H1 (cell line): ENCODE results near the gene TNIP1. TPM values are rescaled to one million over a fixed set of nuclear protein-coding genes. Genes with fewer than 3 reads are reported as not detected.

Experiments used
- CTCF ChIA-PET: fragments of 300-600 bp; sonication (Branson Sonifier 250); formaldehyde crosslinking; loops from one replicate; lab custom pipeline; 2021; ENCODE audit not compliant: partially characterized antibody; lab: Charles Lee
- POLR2A ChIA-PET: fragments of 300-600 bp; sonication (Branson Sonifier 250); formaldehyde crosslinking; loops from one replicate; lab custom pipeline; 2021; ENCODE audit warnings: inconsistent platforms; ENCODE audit not compliant: partially characterized antibody; lab: Charles Lee
- DNase-seq, 2 experiments: peaks; one replicate each; pipeline versions ENCODE4 v3.0.0 to v3.0.0-alpha.2; 2010 to 2022; ENCODE audit warnings: low spot score in 2 of 2, low read depth in 1 of 2, mixed read lengths in 1 of 2
- FAIRE-seq: peaks from 2 replicates; lab custom pipeline; 2011; peaks lifted over from hg19 to GRCh38; lab: Jason Lieb, UNC
- H2AFZ ChIP-seq: 2 replicates; pipeline ENCODE4 v1.8.1; 2012; ENCODE audit warnings: low read length, inconsistent platforms
- H2AK5ac ChIP-seq: 2 replicates; pipeline ENCODE4 v1.6.1; 2013; ENCODE audit warnings: low read depth, low read length
- H2BK120ac ChIP-seq: replicated peaks from 2 replicates; pipeline ENCODE3; 2013; ENCODE audit warnings: low read depth, low read length, inconsistent platforms
- H2BK12ac ChIP-seq: 2 replicates; pipeline ENCODE4 v1.6.1; 2013; ENCODE audit warnings: low read depth, low read length
- H2BK15ac ChIP-seq: 2 replicates; pipeline ENCODE4 v1.6.1; 2013; ENCODE audit warnings: low read length
- H2BK20ac ChIP-seq: 2 replicates; pipeline ENCODE4 v1.6.1; 2013; ENCODE audit warnings: low read length
- H2BK5ac ChIP-seq: 2 replicates; pipeline ENCODE4 v1.6.1; 2013; ENCODE audit warnings: low read depth, low read length
- H3K14ac ChIP-seq: 2 replicates; pipeline ENCODE4 v1.6.1; 2013; ENCODE audit warnings: inconsistent platforms; ENCODE audit not compliant: insufficient read length
- H3K18ac ChIP-seq: 2 replicates; pipeline ENCODE4 v1.6.1; 2013; ENCODE audit warnings: low read length; ENCODE audit errors: extremely low read depth
- H3K23ac ChIP-seq: 2 replicates; pipeline ENCODE4 v1.6.1; 2013; ENCODE audit warnings: inconsistent platforms; ENCODE audit not compliant: insufficient read length
- H3K23me2 ChIP-seq: 2 replicates; pipeline ENCODE4 v1.6.1; 2013; ENCODE audit warnings: low read depth, low read length
- H3K27ac ChIP-seq: 2 replicates; pipeline ENCODE4 v1.6.1; 2011; ENCODE audit warnings: low read depth, low read length, inconsistent platforms
- H3K27me3 ChIP-seq, 4 experiments: replicated peaks in 1 of 4; 1 replicate in 1 of 4; 2 replicates in 3 of 4; pipeline versions ENCODE4 v1.6.1 to v1.8.1; 2011 to 2013; ENCODE audit warnings: low read length in 3 of 4, mild to moderate bottlenecking in 3 of 4, inconsistent platforms in 2 of 4, mixed read lengths in 2 of 4, moderate library complexity in 1 of 4; ENCODE audit not compliant: control insufficient read depth in 3 of 4, insufficient read depth in 3 of 4; ENCODE audit errors: extremely low read depth in 1 of 4
- H3K36me3 ChIP-seq, 4 experiments: 2 replicates each; pipeline versions ENCODE4 v1.6.1 to v1.8.1; 2011 to 2013; ENCODE audit warnings: mild to moderate bottlenecking in 4 of 4, low read length in 3 of 4, moderate library complexity in 2 of 4, control low read depth in 1 of 4, inconsistent platforms in 1 of 4; ENCODE audit not compliant: insufficient read depth in 4 of 4, control insufficient read depth in 2 of 4
- H3K4ac ChIP-seq: replicated peaks from 2 replicates; pipeline ENCODE3; 2013; ENCODE audit warnings: low read length, low read depth, mixed read lengths, inconsistent platforms; ENCODE audit not compliant: insufficient read length
- H3K4me1 ChIP-seq, 4 experiments: replicated peaks in 1 of 4; 1 replicate in 1 of 4; 2 replicates in 3 of 4; pipeline versions ENCODE4 v1.6.1 to v1.8.1; 2011 to 2013; ENCODE audit warnings: low read length in 3 of 4, inconsistent platforms in 2 of 4, mixed read lengths in 1 of 4; ENCODE audit not compliant: insufficient read depth in 4 of 4, control insufficient read depth in 3 of 4
- H3K4me2 ChIP-seq, 2 experiments: 2 replicates each; pipeline versions ENCODE4 v1.6.1 to v1.8.1; 2011 to 2013; ENCODE audit warnings: low read depth in 2 of 2, low read length in 2 of 2, control low read depth in 1 of 2, inconsistent platforms in 1 of 2, mild to moderate bottlenecking in 1 of 2; ENCODE audit not compliant: insufficient read depth in 1 of 2
- H3K4me3 ChIP-seq, 4 experiments: fragments of 200-600, 300-600 bp in 1 of 4; sonication (generic), shearing (Covaris generic), sonication (Bioruptor Twin) in 1 of 4; 2 replicates each; pipeline versions ENCODE4 v1.5.1 to v1.8.1; 2011 to 2016; ENCODE audit warnings: low read length in 4 of 4, low read depth in 3 of 4, control low read depth in 2 of 4, inconsistent platforms in 2 of 4, mild to moderate bottlenecking in 2 of 4, mixed read lengths in 1 of 4, moderate library complexity in 1 of 4; ENCODE audit not compliant: insufficient read depth in 2 of 4; ENCODE audit errors: extremely low read depth in 1 of 4
- H3K56ac ChIP-seq: replicated peaks from 2 replicates; pipeline ENCODE3; 2013; ENCODE audit warnings: low read depth, mild to moderate bottlenecking, mixed read lengths, low read length, inconsistent platforms; ENCODE audit not compliant: insufficient read length
- H3K79me1 ChIP-seq: 2 replicates; pipeline ENCODE4 v1.6.1; 2013; ENCODE audit warnings: low read depth, low read length, control low read depth
- H3K79me2 ChIP-seq, 2 experiments: 2 replicates each; pipeline versions ENCODE4 v1.6.1 to v1.8.1; 2012 to 2013; ENCODE audit warnings: low read length in 2 of 2, mild to moderate bottlenecking in 2 of 2, inconsistent platforms in 1 of 2; ENCODE audit not compliant: insufficient read depth in 2 of 2, control insufficient read depth in 1 of 2
- H3K9ac ChIP-seq, 4 experiments: replicated peaks in 1 of 4; 1 replicate in 1 of 4; 2 replicates in 3 of 4; pipeline versions ENCODE4 v1.6.1 to v1.8.1; 2011 to 2013; ENCODE audit warnings: low read depth in 3 of 4, low read length in 3 of 4, control low read depth in 2 of 4, mild to moderate bottlenecking in 2 of 4, moderate library complexity in 2 of 4, inconsistent platforms in 1 of 4; ENCODE audit errors: extremely low read depth in 1 of 4
- H3K9me3 ChIP-seq, 2 experiments: 2 replicates each; pipeline versions ENCODE4 v1.6.1 to v1.8.1; 2012 to 2013; ENCODE audit warnings: mild to moderate bottlenecking in 2 of 2, moderate library complexity in 2 of 2, control low read depth in 1 of 2, inconsistent platforms in 1 of 2, low read depth in 1 of 2, low read length in 1 of 2, mixed read lengths in 1 of 2; ENCODE audit not compliant: insufficient read depth in 2 of 2
- H4K20me1 ChIP-seq, 2 experiments: replicated peaks in 1 of 2; 2 replicates each; pipeline versions ENCODE3 to v1.8.1; 2011 to 2013; ENCODE audit warnings: inconsistent platforms in 2 of 2, low read length in 2 of 2, mild to moderate bottlenecking in 1 of 2; ENCODE audit not compliant: insufficient read depth in 2 of 2, control insufficient read depth in 1 of 2
- H4K5ac ChIP-seq: 2 replicates; pipeline ENCODE4 v1.6.1; 2013; ENCODE audit warnings: low read length, low read depth, mixed read lengths, inconsistent platforms; ENCODE audit not compliant: insufficient read length
- H4K8ac ChIP-seq: 2 replicates; pipeline ENCODE4 v1.8.0; 2013; ENCODE audit warnings: mild to moderate bottlenecking, moderate library complexity, low read length, inconsistent platforms; ENCODE audit not compliant: insufficient read depth; ENCODE audit errors: extremely low read depth
- H4K91ac ChIP-seq: replicated peaks from 2 replicates; pipeline ENCODE3; 2013; ENCODE audit warnings: low read length, mixed read lengths, inconsistent platforms; ENCODE audit not compliant: insufficient read length
- KDM1A ChIP-seq: fragments of 200-600, 300-600 bp; sonication (generic); IDR thresholded peaks from 2 replicates; pipeline ENCODE4 v1.7.1; 2016; ENCODE audit warnings: mild to moderate bottlenecking, low read length, borderline replicate concordance
- POLR2AphosphoS5 ChIP-seq: IDR thresholded peaks from 2 replicates; pipeline ENCODE4 v1.6.1; 2011; ENCODE audit warnings: low read depth, low read length
- RFX5 ChIP-seq: IDR thresholded peaks from 2 replicates; pipeline ENCODE4 v1.6.1; 2011; ENCODE audit warnings: low read depth, low read length, improper control_type of control experiment, borderline replicate concordance
- SP1 ChIP-seq: IDR thresholded peaks from 2 replicates; pipeline ENCODE4 v1.6.1; 2011; ENCODE audit warnings: low read depth, low read length
- WGBS, 2 experiments: shearing (Covaris generic) in 1 of 2; methylation state at CpG; one replicate each; pipeline versions ENCODE4 v1.1.6 to v1.1.7; 2013 to 2015; ENCODE audit warnings: low lambda C conversion rate in 2 of 2, mixed read lengths in 2 of 2, inconsistent platforms in 1 of 2, low coverage in 1 of 2, missing lambda C conversion rate in 1 of 2; ENCODE audit not compliant: insufficient replicate concordance in 2 of 2, insufficient coverage in 1 of 2, insufficient read length in 1 of 2; ENCODE audit errors: extremely low coverage in 1 of 2, missing lambda C conversion rate in 1 of 2; 5-methylcytosine and 5-hydroxymethylcytosine counted together
- polyA plus RNA-seq, 7 experiments: library from polyadenylated mRNA; depleted of rRNA in 3 of 7; stranded (reverse) in 5 of 7; unstranded in 2 of 7; fragments of >200 nt in 5 of 7; fragments of 200-250 nt in 2 of 7; gene quantifications; 1 replicate in 5 of 7; 2 replicates in 1 of 7; 4 replicates in 1 of 7; pipeline versions ENCODE4 v1.2.1 to v1.2.3, GENCODE V29; 2011 to 2013; ENCODE audit warnings: missing spikeins in 2 of 7, mixed read lengths in 2 of 7
- total RNA-seq: library from RNA; stranded (reverse); fragmentation: NEBNext Ultra II Directional; extraction: Animal tissue kit (Norgen Biotek cat#: 25700); gene quantifications from 2 replicates; pipeline ENCODE4 v1.2.1, GENCODE V29; 2021
- TF ChIP-seq, protein P1 (sequence below): IDR thresholded peaks from 2 replicates; pipeline ENCODE4 v1.6.1; 2012; ENCODE audit warnings: inconsistent platforms

TNIP1 gene
- total and polyA plus RNA-seq, 2 of the 8 experiments (the other 6 are each of a cell fraction or from before 2014, with no cell fraction given): 14.2 to 31.9 TPM

- peaks cover 0 to 7% (median 0%) of the 10 kb centered on the region in 4 experiments; a peak in 3 of 8 replicates for H3K36me3 ChIP-seq
- no peak overlapping the region for H3K18ac ChIP-seq
- H2AFZ ChIP-seq: no peak overlapping the region
- H3K4me3 ChIP-seq: no peak overlapping the region
- peaks cover 4% of the 10 kb centered on the region; the same call in 1 of the 2 replicates for H3K79me1 ChIP-seq
- no peak overlapping the region for H3K56ac ChIP-seq
- no peak overlapping the region for H4K5ac ChIP-seq
- no peak overlapping the region for H4K91ac ChIP-seq
- H4K20me1 ChIP-seq: peaks cover 0 to 8% of the 10 kb centered on the region in 2 experiments
- TF ChIP-seq SP1 (no peak), RFX5 (no peak), POLR2AphosphoS5 (no peak), KDM1A (no peak)
- TF ChIP-seq, protein P1, sequence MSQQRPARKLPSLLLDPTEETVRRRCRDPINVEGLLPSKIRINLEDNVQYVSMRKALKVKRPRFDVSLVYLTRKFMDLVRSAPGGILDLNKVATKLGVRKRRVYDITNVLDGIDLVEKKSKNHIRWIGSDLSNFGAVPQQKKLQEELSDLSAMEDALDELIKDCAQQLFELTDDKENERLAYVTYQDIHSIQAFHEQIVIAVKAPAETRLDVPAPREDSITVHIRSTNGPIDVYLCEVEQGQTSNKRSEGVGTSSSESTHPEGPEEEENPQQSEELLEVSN: no peak
- no peaks in the 10 kb centered on the region for H3K23me2 ChIP-seq
- no peak overlapping the region for H2AK5ac ChIP-seq
- no peak overlapping the region for H2BK120ac ChIP-seq
- CTCF ChIA-PET: interaction anchor here (1.2 to 28.6 kb wide), 6 partner anchors 8 to 102 kb away, joined by 3 to 442 read pairs (median 6); no protein-coding TSS in a partner anchor
- H2BK5ac ChIP-seq: no peak overlapping the region
- no peak overlapping the region for H3K23ac ChIP-seq
- H3K79me2 ChIP-seq: no peaks in the 10 kb centered on the region; a peak in 1 of 4 replicates
- no peak overlapping the region for H2BK20ac ChIP-seq
- no peak overlapping the region for H4K8ac ChIP-seq
- POLR2A ChIA-PET: interaction anchor here (1.3 to 1.6 kb wide), 2 partner anchors 19 to 27 kb away, joined by 3 read pairs; no protein-coding TSS in a partner anchor
- DNase-seq: no peak
- H2BK12ac ChIP-seq: no peak overlapping the region
- no peak overlapping the region for H3K9ac ChIP-seq
- no peak overlapping the region for H2BK15ac ChIP-seq
- H3K14ac ChIP-seq: no peak overlapping the region
- H3K4me1 ChIP-seq: peaks cover 0 to 10% (median 5%) of the 10 kb centered on the region in 4 experiments; a peak in 4 of 7 replicates
- H3K4ac ChIP-seq: no peak overlapping the region
- no peak for FAIRE-seq
- 90% methylated on average over 17 of the region's 17 CpGs; no CpG with 5 or more reads in 1 of the 2 experiments for WGBS, 2 experiments
- H3K9me3 ChIP-seq: no peaks in the 10 kb centered on the region
- H3K27ac ChIP-seq: no peak overlapping the region; the same call in 1 of the 2 replicates
- H3K4me2 ChIP-seq: no peak overlapping the region
- H3K27me3 ChIP-seq: no peaks in the 10 kb centered on the region
These were observed 17.5 kb downstream of the TNIP1 start for GRCh38 chr5:151063142-151063989.
